Activated CD4-positive, CD25-positive, alpha-beta regulatory T cell treated with anti-CD3 and anti-CD28 coated beads, Interleukin-2, amount 50 U/mL, for 72 hours (primary cell): Measurements from ENCODE around the gene ABCG8.

Experiments
- DNase-seq: peaks from one replicate; pipeline ENCODE4 v3.0.0; 2021

The ABCG8 gene

DNA sequence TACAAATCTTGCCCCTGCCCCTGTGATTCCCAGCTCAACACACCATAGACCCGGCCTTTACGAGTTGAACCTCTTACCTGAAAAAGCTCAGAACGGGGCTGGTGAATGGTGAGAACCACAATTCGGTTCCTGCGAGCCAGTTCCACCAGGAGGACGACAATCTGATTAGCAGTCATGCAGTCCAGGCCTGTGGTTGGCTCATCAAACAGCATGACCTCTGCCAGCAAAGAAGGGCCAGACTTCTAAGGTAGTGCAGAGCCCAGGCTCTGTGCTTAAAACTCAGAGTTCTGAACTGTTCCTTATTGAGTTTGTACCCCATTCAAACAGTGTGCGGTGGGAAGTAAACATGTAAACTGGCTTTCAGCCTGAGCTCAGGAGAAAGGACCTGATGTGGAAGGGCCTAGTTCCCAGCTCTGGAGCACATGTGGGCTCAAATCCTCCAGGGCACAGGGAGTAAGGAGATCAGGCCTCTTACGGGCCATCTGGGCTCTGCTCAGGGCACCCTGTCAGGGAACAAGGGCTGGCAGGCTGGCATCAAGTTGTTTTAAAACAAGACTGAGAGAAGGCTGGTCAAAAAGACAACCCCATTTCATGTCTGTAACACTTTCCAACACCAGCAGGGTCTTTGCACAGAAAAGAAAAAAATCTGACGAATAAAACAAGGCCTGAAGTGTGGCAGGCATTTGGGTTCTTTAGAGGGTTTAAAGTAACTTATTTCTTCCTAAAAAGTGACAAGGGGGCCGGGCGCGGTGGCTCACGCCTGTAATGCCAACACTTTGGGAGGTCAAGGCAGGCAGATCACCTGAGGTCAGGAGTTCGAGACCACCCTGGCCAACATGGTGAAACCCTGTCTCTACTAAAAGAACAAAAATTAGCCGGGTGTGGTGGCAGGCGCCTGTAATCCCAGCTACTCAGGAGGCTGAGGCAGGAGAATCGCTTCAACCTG is 12.2 kb upstream of the ABCG8 start:
- no peak for DNase-seq

DNA sequence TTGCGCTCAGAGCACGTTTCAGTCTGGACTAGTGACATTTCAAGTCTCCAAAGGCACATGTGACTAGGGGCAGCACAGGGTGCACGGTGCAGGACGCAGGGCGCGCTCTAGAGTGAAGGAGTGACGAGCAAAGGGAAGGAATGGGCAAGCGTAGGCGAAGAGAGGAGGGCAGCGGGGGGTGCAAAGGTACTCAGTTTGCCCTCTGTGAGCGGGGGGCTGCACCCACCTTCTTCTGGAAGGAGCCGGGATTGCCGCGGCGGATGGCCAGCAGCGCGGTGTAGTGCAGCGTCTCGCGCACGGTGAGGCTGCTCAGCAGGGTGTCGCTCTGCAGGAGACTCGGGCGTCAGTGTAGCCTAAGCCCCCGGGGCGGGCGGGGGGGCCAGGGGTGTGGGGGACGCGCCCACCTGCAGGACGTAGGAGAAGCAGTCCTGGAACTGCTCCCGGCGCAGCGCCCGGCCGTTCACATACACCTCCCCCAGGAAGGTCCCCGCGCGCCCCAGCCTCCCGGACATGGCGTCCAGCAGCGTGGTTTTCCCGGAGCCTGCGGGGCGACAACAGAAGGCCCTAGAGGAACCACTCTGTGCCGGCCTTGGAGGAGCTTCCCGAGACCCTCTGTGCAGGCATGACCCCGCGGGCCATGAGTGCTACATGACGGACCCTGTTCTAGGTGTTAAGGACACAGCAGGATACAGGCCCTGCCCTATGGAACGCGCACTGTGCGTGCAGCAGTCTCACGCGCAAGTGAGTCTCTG is 7.1 kb upstream of the ABCG8 start:
- no peak for DNase-seq

DNA sequence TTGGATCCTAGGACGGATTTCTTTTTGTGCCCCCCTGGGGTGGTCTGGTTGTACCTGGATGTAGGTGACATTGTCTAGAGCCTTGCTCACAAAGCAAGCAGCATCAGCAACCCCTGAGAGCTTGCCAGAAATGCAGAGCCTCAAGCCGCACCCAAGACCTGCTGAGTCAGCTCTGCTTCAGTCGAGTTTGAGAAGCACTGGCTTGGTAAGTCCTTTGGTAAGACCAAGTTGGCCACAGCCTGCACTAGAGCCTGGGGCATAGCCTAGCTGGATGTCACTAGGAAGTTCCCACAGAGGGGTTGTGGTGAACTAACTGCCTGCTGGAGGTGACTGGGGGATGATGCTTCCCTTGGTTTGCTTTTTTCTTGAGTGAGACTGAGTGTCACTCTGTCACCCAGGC is 6.3 kb upstream of the ABCG8 start:
- DNase-seq = no peak

DNA sequence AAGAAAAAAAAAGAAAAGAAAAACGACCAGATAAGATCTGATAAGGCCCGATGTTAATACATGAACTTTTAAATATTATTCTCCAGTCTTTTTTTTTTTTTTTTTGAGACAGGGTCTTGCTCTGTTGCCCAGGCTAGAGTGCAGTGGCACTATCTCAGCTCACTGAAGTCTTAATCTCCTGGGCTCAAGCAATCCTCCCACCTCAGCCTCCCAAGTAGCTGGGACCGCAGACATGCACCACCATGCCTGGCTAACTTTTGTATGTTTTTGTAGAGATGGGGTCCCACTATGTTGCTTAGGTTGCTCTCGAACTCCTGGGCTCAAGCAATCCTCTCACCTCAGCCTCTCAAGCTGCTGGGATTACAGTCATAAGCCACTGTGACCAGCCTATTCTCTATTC is 1.7 kb upstream of the ABCG8 start:
- no peak for DNase-seq

DNA sequence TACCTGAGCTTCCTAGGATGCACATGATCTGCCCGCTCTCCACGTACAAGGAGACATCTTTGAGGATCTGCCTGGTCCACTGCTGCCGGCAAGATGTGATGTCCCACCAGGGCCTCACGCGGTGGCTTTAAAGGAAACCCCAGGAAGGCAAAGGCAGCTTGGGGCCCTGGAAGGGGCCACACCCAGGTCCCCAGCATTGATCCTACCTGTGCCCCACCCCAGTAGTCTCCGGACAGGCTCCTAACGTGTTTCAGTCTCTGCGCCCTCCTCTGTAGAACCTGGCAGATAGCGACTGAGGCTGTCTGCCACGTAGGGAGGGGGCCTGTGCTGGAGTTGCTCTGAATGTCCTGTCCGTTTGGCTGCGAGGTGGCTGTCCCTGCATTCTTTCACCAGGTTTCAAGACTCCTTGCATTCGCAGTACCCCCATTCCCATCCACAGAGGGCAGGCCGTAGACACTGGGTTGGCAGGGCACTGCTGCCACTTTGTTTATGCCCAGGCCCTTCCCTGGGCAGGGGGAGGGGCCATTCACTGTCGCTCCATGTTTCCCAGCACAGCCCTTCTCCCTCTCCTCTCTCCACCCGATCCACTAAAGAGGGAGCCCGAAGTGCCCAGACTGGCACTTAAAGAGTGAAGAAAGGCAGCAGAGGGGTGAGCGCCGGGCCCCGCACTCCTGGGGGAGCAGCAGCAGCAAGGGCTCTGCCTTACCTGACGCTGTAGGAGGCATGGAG is 776 bp upstream of the ABCG8 start:
- DNase-seq = no peak

DNA sequence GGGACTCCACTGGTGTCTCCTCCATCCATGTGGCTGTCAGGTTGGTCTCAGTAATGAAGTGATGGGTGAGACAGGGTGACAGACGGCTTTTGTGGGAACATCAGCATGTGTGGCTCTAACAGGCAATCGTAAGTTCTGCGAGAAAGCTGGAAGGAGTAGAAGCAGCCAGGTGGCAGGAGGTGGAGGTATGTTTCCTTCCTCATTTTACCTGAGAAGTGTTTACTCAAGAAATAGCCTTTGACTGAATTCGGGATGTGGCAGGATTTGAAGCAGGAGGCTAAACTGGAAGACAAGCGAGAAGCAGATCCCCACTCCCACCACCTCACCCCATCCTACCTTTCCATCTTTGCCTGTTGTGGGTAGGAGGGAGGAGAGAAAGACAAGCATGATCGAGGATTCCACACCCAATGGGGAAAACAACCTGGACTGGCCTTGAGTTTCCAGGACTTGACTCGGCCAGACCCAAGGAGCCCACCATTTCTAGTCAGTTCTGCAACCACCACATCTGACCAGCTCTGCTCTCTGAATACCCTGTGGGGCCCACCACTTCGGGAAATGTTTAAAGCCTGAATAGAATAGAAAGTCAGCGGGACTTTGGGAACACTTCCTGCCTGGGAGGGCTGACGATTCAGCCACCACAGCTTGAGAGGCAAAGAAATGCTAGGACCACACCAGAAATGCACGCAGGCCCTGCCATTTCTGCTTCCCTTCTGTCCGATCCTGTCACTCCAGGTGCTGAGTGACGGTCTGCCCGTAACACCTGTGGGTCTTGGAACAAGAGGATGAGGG is 1.2 kb downstream of the ABCG8 start:
- DNase-seq = no peak

DNA sequence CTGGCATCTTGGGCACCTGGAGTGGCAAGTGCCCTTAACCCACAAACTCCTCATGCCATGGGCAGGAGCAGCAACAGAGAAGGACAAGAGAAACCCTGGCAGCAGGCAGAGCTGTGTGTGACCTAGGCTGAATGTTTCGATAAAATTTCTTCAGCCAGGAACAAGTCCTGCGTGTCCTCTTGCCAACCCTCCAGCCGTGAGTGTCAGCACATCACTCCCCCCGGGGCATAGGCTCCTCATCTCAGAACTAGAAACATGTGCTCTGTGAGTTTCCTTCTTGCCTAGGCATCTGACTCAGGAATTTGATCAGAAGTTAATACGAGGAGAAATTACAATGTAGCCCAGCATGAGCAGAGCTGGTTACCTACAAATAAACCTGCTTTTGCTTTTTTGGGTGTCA is 2.2 kb downstream of the ABCG8 start:
- no peak for DNase-seq

DNA sequence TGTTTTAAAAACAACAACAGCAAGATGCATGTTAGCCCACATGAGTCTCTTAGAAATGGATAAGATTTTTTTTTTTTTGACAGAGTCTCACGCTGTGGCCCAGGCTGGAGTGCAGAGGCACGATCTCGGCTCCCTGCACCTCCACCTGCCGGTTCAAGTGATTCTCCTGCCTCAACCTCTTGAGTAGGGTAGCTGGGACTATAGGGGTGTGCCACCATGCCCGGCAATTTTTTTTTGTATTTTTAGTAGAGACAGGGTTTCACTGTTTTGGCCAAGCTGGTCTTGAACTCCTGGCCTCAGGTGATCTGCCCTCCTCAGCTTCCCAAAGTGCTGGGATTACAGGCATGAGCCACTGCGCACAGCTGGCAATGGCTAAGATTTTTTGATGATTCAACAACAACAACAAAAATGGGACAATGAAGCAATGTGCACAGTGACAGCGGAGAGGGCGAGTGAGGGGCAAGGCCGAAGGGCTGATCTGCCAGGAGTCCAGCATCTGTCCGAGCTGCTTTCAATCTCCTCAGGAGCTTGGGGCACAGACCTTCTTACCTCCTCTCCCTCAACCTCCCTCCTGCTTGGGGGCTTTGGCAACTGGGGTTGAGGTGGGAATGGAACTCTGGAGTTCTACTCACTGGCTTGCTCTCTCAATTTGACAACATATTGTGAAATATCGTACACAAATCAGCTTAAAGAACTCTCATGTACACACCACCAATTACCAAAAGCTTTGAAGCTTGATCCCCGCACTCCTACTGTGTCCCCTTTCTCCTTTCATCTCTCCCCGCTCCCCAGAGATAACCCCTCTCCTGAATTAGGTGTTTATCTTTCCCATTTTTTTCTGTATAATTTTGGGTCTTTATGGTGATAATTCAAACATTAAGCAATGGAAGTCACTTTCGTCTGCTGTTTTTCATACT is 3.4 kb downstream of the ABCG8 start:
- DNase-seq = no peak

DNA sequence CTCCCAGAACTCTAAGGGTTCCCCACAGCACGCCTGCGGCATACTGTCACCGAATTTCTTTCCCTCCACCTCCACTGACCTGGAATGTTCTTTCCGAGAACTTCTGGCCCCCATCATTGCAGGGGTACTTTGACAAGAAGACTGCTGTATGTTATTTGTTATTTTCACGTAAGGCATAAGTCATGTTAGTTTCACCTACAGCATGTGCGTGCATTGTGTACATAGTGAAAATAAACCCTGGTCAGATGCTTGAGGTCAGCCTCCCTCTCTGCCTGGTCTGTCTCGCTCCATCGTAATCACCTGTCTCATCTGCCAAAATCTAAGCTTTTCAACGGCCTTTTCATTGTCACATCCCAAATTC is 4.1 kb downstream of the ABCG8 start:
- no peak for DNase-seq

DNA sequence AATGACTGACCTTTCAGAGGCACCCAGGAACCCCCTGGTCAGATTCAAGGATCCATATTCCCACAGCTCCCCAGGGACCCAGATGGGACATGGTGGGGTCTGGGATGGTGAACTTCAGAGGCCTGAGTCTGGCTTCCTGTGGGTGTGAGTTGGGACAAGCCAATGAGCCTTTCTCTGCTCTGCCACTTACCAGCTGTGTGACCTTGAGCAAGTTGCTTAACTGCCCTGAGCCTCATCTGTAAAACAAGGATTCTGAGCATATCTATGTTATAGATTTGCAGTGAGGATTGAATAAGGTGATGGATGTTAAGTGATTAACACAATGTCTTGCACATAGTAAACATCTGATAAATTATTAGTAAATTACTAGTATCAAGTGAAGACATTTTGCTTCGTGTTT is 6.4 kb downstream of the ABCG8 start:
- DNase-seq = no peak

DNA sequence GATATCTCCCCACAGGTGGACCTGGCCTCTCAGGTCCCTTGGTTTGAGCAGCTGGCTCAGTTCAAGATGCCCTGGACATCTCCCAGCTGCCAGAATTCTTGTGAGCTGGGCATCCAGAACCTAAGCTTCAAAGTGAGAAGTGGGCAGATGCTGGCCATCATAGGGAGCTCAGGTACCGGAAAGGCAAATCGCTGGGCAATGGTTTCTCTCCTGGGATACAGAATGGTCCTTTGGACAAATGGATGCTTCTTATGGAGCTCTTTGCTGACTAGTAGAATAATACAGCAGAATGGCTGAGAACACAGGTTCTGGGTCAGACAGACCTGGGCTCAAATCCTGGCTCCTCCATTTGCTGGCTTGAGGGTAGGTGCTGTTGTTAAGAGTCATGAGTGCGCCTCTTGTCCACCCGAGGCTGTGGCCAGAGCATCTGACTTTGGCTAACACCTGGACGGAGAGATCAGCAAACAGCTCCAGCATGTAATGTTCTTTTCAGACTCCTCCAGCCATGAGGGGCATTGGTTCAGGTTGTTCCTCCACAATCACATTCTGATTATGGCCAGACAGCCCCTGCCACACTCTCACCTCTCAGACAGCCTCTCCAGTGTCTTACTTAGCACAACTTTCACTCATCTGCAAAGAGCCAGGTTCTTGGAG is 7.5 kb downstream of the ABCG8 start:
- no peak for DNase-seq

DNA sequence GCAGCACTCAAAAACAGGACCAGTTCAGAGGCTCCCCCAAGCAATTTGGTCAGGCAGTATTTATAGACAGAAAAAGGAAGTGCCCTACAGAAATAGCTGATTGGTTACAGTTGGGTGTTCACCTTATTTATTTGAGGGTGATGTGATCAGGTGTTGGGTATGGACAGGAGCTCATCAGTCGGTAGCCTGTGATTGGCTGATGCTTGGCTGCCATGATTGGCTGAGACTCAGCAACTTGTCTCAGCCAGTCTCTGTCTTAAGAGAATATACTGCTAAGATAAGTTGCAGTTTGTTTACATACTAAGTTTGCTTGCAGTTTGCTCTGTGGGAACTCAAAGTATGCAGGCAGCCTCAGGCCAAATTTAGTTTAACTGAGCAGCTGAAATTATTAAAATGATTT is 9.4 kb downstream of the ABCG8 start:
- DNase-seq = no peak

DNA sequence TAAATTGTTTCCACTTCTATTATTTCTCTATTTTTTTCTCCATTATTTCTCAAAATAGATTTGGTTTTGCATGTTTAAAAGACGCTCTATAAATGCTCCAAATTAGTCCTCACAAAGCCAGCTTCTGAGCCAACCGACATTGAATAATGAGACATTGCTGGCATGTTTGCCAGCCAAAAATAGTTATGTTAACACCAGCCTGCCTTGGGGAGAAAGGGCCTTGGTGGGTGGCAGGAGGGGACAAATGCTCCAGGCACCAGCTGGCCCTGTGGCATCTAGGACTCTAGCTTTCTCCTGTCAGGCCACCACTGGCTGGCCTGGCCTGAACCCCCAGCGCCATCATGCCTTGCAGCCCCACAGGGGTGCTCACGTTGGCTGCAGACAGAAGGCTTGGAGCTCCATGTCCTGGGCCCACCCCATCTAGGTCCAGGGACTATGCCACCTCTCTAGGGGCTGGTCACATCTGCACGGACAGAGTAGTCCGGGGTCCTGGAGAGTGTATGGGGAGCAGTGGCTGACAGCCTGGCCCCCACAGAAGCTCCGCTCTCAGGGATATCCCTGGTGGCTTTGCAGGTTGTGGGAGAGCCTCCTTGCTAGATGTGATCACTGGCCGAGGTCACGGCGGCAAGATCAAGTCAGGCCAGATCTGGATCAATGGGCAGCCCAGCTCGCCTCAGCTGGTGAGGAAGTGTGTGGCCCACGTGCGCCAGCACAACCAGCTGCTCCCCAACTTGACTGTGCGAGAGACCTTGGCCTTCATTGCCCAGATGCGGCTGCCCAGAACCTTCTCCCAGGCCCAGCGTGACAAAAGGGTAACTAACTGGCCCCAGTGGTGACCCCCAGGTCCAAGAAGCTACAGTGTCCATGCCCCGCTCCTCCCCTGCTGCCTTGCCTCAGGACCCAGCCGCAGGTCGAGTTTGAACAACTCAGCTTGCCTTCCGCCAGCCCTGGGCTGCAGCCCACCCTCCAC is 12.5 kb downstream of the ABCG8 start:
- DNase-seq = no peak

DNA sequence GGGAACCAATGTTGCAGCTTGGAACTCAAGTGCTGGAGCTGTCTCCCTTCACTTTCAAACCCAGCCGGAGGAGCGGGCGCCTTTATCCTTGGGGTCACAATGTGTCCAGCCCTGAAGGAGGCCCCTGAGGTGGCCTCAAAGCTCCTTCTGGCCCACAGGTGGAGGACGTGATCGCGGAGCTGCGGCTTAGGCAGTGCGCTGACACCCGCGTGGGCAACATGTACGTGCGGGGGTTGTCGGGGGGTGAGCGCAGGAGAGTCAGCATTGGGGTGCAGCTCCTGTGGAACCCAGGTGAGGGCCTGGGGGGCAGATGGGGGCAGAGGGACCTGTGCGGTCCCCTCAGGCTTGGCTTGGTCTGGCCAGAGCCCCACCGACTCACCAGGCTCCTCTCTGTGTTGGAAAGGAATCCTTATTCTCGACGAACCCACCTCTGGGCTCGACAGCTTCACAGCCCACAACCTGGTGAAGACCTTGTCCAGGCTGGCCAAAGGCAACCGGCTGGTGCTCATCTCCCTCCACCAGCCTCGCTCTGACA is 13.5 kb downstream of the ABCG8 start:
- DNase-seq = no peak

DNA sequence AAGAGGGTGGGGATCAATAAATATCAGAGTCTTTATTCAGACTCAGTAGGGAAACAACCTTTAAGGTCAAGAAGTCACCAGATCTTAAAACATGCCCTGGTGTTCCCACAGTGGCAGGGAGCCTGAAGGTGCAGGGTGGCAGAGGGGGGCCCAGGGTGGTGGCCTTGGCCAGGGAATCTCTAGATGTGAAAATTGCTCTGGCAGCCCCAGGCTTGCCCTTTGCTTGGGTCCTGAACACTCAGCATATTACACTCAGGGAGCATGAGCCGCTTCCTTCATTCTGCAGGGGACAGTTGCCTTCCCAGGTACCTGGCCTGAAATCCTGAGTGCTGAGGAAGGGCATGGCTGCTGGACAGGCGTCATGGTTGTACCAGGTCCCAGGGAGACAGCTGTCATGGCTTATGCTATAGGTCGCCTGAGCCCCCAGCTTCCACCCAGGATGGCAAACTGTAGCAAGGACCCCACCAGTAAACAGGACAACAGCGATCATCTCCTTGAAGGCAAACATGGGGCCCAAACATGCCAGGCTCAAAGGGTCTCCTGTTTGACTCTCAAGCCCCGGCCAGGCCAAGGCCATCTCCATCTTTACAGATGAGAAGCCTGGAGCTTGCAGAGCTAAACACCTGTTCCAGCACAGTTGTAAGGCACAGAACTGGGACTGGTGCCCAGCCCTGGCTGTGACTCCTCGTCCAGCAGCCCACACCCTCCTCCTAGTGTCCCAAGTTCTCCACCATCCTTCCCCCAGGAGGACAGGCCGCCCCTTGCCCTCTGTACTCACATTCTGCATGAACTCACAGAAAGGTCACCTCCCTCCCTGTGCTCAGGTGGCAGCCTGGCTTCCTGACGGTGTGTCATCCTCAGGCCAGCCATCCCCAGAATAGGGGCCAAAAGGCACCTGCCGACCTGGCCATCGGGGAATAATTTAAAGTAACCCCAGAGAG is 14.6 kb downstream of the ABCG8 start:
- DNase-seq = no peak

DNA sequence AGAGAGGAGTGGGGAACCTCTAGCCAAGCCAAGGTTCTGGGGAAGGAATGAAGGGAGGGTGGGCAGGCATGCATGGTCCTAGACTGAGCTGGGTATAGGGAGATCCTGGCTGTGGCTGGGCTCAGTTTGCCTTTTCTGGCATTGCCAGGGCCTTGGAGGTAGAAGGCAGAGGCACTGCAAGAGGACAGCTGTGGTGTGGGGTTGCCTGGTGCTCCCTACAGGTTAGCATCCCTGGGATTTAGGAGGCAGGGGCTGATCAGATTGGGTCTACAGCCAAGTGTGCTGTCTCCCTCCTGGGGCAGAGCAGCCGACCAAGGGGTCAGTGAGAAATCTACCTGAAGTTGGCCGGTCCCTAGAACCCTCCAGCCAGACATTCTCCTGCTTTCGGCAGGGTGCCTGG is 15.9 kb downstream of the ABCG8 start:
- DNase-seq = no peak

DNA sequence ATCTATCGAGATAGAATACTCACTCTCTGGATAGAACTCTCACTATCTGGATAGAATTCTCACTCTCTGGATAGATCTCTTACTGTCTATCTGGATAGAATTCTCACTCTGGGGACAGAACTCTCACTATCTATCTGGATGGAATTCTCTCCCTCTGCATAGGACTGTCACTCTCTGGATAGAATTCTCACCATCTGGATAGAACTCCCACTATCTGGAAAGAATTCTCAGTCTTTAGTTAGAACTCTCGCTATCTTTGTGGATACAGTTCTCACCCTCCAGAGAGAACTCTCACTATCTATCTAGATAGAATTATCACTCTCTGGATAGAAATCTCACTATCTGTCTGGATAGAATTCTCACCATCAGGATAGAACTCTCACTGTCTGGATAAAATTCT is 16.5 kb downstream of the ABCG8 start:
- DNase-seq = no peak

DNA sequence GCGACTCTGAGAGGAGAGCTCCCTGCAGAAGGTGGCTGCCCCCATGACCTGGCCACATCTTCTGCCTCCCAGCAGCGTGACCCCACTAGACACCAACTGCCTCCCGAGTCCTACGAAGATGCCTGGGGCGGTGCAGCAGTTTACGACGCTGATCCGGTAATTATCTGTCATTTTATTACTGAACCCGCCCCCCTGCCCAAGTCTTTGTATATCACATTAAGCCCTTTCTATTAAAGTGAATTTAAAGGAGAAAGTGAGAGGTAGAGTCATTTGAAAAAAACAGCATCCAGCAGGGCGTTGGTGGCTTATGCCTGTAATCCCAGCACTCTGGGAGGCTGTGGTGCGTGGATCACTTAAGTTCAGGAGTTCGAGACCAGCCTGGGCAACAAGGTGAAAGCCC is 33.4 kb downstream of the ABCG8 start:
- DNase-seq = no peak
